Fibroblast of lung (primary cell): ENCODE data around the gene SAP25. TPM values are rescaled to one million over a fixed set of nuclear protein-coding genes. Genes with fewer than 3 reads are reported as not detected.
A peak's percentile ranks its signal among the peaks of the same experiment; 100 is the strongest.

Experiments used
- DNase-seq, 2 donors: peaks; one replicate each; pipeline versions ENCODE4 v3.0.0 to v3.0.0-alpha.2; 2010; ENCODE audit warnings: low read depth in 2 of 2
- H2AFZ ChIP-seq: 2 replicates; pipeline ENCODE4 v1.5.1; 2012; ENCODE audit warnings: low read length, control low read depth, inconsistent platforms
- H3K27ac ChIP-seq: 2 replicates; pipeline ENCODE4 v1.5.1; 2011; ENCODE audit warnings: low read length, control low read depth; ENCODE audit not compliant: insufficient read depth
- H3K27me3 ChIP-seq: 2 replicates; pipeline ENCODE4 v1.5.1; 2011; ENCODE audit warnings: mild to moderate bottlenecking, low read length; ENCODE audit not compliant: control insufficient read depth, insufficient read depth
- H3K36me3 ChIP-seq: 2 replicates; pipeline ENCODE4 v1.5.1; 2011; ENCODE audit warnings: low read length; ENCODE audit not compliant: control insufficient read depth, insufficient read depth
- H3K4me1 ChIP-seq: 2 replicates; pipeline ENCODE4 v1.5.1; 2011; ENCODE audit warnings: low read length; ENCODE audit not compliant: control insufficient read depth, insufficient read depth; ENCODE audit errors: extremely low read depth
- H3K4me2 ChIP-seq: 2 replicates; pipeline ENCODE4 v1.5.1; 2011; ENCODE audit warnings: low read length, control low read depth; ENCODE audit not compliant: insufficient read depth; ENCODE audit errors: extremely low read depth
- H3K4me3 ChIP-seq, 4 experiments: fragments of 200-600 bp in 1 of 4; sonication (generic) in 1 of 4; replicated peaks in 1 of 4; 2 replicates each; pipeline ENCODE4 v1.5.1; 2011 to 2016; ENCODE audit warnings: low read length in 4 of 4, low read depth in 3 of 4, mild to moderate bottlenecking in 3 of 4, control low read depth in 2 of 4, inconsistent platforms in 1 of 4, mixed read lengths in 1 of 4; ENCODE audit not compliant: insufficient read depth in 1 of 4; ENCODE audit errors: control extremely low read depth in 1 of 4
- H3K79me2 ChIP-seq: 2 replicates; pipeline ENCODE4 v1.5.1; 2012; ENCODE audit warnings: mild to moderate bottlenecking, low read length, inconsistent platforms; ENCODE audit not compliant: control insufficient read depth, insufficient read depth
- H3K9ac ChIP-seq: 2 replicates; pipeline ENCODE4 v1.5.1; 2011; ENCODE audit warnings: mild to moderate bottlenecking, low read length, control low read depth; ENCODE audit not compliant: insufficient read depth
- H3K9me3 ChIP-seq: 2 replicates; pipeline ENCODE4 v1.5.1; 2012; ENCODE audit warnings: low read depth, low read length; ENCODE audit not compliant: control insufficient read depth, insufficient read depth
- H4K20me1 ChIP-seq: 2 replicates; pipeline ENCODE4 v1.5.1; 2011; ENCODE audit warnings: low read length; ENCODE audit not compliant: control insufficient read depth, insufficient read depth; ENCODE audit errors: extremely low read depth
- EZH2 ChIP-seq: IDR thresholded peaks from 2 replicates; pipeline ENCODE4 v1.5.1; 2012; ENCODE audit warnings: low read length, control low read depth, mild to moderate bottlenecking; ENCODE audit errors: missing control alignments
- polyA plus RNA-seq, 2 donors: library from polyadenylated mRNA; depleted of rRNA in 1 of 2; stranded (reverse) in 1 of 2; unstranded in 1 of 2; fragments of >200 nt; gene quantifications; 2 replicates each; pipeline ENCODE4 v1.2.1, GENCODE V29; 2011 to 2012; ENCODE audit warnings: missing spikeins in 1 of 2
- total RNA-seq: library from RNA; depleted of rRNA; stranded (reverse); fragments of >200 nt; gene quantifications from 2 replicates; pipeline ENCODE4 v1.2.1, GENCODE V29; 2014
- TF ChIP-seq, protein P1 (sequence below), 2 donors: IDR thresholded peaks in 1 of 2; conservative IDR thresholded peaks in 1 of 2; 1 replicate in 1 of 2; 2 replicates in 1 of 2; pipeline ENCODE4 v1.5.1; 2011 to 2012; ENCODE audit warnings: low read length in 2 of 2, control low read depth in 1 of 2, inconsistent platforms in 1 of 2, low read depth in 1 of 2, mild to moderate bottlenecking in 1 of 2

The SAP25 gene
- total and polyA plus RNA-seq, 2 donors (not counting 1 experiment from before 2014, with no cell fraction given) = 0.22 TPM; not detected in 1

DNA sequence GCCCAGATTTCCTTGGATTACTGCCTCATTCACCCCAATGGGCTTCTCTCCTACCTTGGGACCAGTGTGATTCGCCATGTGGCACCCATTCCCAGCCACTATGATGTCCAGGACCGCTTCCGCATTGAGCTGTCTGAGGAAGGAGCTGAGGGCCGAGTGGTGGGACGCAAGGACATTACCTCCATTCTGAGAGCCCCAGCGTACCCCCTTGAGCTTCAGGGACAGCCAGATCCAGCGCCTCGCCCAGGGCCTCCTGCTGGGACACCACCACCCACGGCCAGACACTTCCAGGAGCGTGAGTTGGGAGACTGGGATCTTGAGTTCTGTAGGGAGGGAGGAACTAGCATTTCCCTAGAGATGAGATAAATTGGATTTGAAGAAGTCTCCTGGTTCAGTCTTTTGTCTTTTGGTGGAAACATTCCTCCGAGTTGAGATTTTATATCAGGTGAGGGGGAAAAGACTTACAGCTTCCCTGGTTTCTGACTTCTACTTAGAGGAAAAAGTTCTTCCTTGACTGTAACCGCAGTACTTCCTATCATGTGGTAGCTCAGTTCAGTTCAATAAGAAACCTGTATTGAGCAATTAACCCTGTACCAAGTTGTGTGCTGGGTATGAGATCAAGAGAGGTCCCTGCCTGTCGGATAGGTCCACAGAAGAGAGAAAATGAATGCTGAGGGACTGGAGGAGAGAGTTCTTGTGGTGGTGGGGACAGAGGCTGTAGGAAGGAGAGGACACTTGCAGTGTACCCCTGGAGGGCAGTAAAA, 39.9 kb upstream of the SAP25 start:
- no peak for TF ChIP-seq EZH2
- TF ChIP-seq, protein P1, sequence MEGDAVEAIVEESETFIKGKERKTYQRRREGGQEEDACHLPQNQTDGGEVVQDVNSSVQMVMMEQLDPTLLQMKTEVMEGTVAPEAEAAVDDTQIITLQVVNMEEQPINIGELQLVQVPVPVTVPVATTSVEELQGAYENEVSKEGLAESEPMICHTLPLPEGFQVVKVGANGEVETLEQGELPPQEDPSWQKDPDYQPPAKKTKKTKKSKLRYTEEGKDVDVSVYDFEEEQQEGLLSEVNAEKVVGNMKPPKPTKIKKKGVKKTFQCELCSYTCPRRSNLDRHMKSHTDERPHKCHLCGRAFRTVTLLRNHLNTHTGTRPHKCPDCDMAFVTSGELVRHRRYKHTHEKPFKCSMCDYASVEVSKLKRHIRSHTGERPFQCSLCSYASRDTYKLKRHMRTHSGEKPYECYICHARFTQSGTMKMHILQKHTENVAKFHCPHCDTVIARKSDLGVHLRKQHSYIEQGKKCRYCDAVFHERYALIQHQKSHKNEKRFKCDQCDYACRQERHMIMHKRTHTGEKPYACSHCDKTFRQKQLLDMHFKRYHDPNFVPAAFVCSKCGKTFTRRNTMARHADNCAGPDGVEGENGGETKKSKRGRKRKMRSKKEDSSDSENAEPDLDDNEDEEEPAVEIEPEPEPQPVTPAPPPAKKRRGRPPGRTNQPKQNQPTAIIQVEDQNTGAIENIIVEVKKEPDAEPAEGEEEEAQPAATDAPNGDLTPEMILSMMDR (conservative IDR thresholded peaks at IDR 0.05 in 1 of 2, IDR thresholded peaks at IDR 0.05 in 1 of 2; ENCODE audit: low read depth in 1 of 2, low read length in 2 of 2) = no peak
- H3K79me2 ChIP-seq = no peaks in the 10 kb centered on the region
- H2AFZ ChIP-seq = no peak overlapping the region
- H3K27me3 ChIP-seq = no peaks in the 10 kb centered on the region
- H3K9me3 ChIP-seq = no peaks in the 10 kb centered on the region
- peak overlapping the region in 2 of 4 experiments; percentile 88 to 89 for H3K4me3 ChIP-seq
- H3K9ac ChIP-seq = no peak overlapping the region
- H3K4me1 ChIP-seq = no peaks in the 10 kb centered on the region
- peak overlapping the region; percentile 73 for H3K4me2 ChIP-seq
- no peak overlapping the region for H3K27ac ChIP-seq
- no peaks in the 10 kb centered on the region for H4K20me1 ChIP-seq
- no peak for DNase-seq
- H3K36me3 ChIP-seq = no peaks in the 10 kb centered on the region

DNA sequence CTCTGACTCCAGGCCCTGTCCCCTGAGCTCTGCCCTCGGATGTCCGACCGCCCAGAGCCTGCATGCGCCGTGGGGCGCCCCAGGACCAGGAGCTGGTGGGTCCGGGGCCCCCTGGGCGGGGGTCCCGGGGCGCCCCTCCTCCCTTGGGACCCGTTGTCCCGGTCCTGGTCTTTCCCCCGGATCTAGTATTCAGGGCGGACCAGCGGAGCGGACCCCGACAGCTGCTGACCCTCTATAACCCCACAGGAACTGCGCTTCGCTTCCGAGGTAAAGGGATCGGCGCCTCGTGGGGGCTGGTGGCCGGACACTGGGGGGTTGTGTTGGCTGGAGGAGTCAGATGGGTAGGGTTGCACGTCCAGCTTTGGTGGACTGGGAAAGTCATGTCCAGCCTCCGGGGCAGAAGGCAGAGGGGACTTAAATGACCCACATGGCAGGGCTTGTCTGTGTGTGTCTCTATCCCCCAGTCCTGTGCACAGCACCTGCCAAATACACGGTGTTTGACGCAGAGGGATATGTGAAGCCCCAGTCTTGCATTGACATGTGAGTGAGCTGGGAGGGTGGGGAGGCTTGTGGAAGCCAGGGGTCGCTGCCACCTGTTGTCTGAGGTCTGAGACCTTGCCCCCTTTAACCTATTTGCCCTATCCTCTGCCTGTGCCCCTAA, 39.2 kb upstream of the SAP25 start:
- no peak for TF ChIP-seq EZH2
- TF ChIP-seq, protein P1 (conservative IDR thresholded peaks at IDR 0.05 in 1 of 2, IDR thresholded peaks at IDR 0.05 in 1 of 2; ENCODE audit: low read depth in 1 of 2, low read length in 2 of 2) = peak in 1 of 2 donors; percentile 10
- H3K4me3 ChIP-seq = peak overlapping the region; percentile 57 to 89 (median 80)
- no peaks in the 10 kb centered on the region for H3K4me1 ChIP-seq
- peak overlapping the region; percentile 60 for H3K9ac ChIP-seq
- peak overlapping the region; percentile 73 for H3K4me2 ChIP-seq
- H3K36me3 ChIP-seq = peaks cover 2% of the 10 kb centered on the region
- no peak overlapping the region for H3K27ac ChIP-seq
- H3K79me2 ChIP-seq = no peaks in the 10 kb centered on the region
- H4K20me1 ChIP-seq = no peaks in the 10 kb centered on the region
- no peak for DNase-seq
- no peaks in the 10 kb centered on the region for H3K27me3 ChIP-seq
- H2AFZ ChIP-seq = peak overlapping the region; percentile 43
- no peaks in the 10 kb centered on the region for H3K9me3 ChIP-seq

DNA sequence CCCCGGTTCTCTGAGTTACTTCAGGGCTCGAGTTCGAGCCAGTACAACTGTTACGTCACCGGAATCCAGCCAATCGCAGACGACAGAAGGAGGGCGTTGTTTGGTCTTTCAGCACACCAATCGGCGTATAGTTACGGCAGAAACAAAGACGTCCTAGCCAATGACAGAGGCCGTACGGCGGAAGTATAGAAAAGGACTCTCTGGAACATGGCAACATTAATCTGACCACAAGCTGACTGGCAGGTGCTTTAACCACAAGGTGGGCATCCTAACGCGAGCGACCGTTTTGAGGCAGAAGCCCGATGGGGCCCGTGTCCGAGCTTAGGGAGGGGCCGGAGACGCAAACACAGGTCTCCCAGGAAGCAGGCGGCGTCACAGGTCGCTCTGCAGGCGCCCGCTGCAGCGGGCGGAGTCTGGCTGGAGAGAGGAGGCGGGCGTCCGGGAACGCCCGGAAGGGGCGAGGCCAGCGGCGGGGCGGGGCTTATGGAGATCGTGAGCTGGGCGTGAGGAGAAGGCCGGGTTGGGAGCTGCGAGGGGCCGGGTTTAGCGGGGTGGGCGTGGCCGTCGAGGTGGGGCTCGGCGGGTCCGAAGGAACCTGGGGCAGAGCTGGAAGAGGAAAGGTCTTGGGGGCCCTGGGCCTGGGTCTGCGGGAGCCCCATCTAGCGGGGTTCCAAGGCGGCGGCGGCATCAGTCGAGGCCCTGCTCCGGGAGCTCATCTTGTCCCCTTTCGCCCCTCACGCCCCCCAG, 38.5 kb upstream of the SAP25 start, which contains the start of gene MOSPD3:
MOSPD3 (plus strand) TSS at position 558 of the 747 bp plus-strand sequence. CDS start 252 bp downstream, outside the sequence.
- Histone ChIP-seq H3K4me1 (no peaks in the 10 kb centered on the region), H3K27ac (peak within 1 kb of the TSS; percentile 58), H3K9me3 (no peaks in the 10 kb centered on the region), H3K4me2 (peak within 1 kb of the TSS; percentile 73), H4K20me1 (no peaks in the 10 kb centered on the region), H3K9ac (peak within 1 kb of the TSS; percentile 60), H3K79me2 (no peaks in the 10 kb centered on the region), H3K36me3 (peaks cover 8% of the 10 kb centered on the region), H2AFZ (peak within 1 kb of the TSS; percentile 72), H3K27me3 (no peaks in the 10 kb centered on the region), H3K4me3 (peak within 1 kb of the TSS; percentile 57 to 89 (median 80))
- TF ChIP-seq, protein P1 (conservative IDR thresholded peaks at IDR 0.05 in 1 of 2, IDR thresholded peaks at IDR 0.05 in 1 of 2; ENCODE audit: low read depth in 1 of 2, low read length in 2 of 2) = no peak
- TF ChIP-seq EZH2 = no peak
- peak; percentile 100 for DNase-seq
